ENCODE measurements around the gene PSG3.
"Not testable (repeated sequence)": the region's sequence is repeated elsewhere in the genome, so short reads cannot be mapped to it uniquely, and the experiment has no call there.

PSG3 gene

DNA sequence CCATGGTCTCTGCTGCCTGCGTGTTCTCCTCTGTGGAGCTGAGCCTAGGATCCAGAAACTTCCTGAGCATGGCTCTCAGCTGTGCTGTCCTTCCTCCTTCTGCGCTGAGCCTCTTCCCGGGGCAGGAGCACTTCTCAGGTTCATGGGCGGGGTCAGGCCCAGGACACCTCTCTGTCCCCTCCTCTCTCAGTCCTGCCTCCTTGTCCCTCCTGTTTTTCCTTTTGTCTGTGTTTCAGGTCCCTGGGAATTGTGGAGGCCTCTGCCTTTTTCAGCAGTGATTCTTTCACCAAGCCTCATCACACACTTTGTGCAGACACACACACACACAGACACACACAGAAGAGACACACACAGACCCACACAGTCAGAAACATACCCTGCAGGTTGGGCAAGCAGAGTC is at the start of gene PSG3:
TSS of gene PSG3 (minus strand) at position 101 of the 400 bp plus-strand sequence. CDS start at position 4, 97 bp downstream.
- not testable (repeated sequence) for DNase-seq (ENCODE audit: low spot score)

DNA sequence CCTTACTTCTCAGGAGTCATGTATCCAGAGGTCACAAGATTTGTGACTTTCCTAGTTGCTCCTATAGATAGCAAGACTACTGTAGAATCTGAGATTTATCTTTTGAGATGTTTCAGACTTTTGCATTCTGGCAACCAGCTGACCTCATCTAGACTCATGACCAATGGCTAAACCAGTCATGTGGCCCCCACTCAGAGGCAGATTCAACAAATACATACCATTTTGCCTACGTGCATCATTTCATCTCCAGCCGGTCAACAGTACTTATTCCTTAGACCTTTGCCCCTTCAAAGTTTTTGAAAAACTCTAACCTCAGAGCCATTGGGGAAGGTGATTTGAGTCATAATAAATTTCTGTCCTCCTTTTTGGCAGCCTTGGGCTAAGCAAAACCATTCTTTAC is 48.5 kb upstream of the PSG3 start:
- not testable (repeated sequence) for DNase-seq (ENCODE audit: low spot score)

DNA sequence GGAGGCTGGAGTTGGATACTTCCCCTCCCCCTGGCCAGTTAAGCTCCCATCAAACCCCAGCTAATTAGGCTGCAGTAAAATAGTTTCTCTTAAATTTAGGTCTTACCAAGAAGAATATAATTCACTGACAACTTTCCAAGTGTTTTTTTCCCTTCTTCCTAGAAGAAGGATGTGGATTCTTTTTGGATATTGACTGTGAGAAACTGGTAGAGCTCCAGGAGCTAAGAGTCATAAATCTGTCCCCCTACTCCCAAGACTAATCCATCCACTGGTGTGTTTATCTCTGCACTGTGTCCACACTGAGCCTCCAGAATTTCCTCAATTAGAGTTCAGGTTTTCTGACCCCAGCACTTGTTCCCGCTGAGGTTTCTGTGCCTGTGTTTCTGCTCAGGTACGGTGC is 47.5 kb upstream of the PSG3 start:
- DNase-seq (ENCODE audit: low spot score) = not testable (repeated sequence)

DNA sequence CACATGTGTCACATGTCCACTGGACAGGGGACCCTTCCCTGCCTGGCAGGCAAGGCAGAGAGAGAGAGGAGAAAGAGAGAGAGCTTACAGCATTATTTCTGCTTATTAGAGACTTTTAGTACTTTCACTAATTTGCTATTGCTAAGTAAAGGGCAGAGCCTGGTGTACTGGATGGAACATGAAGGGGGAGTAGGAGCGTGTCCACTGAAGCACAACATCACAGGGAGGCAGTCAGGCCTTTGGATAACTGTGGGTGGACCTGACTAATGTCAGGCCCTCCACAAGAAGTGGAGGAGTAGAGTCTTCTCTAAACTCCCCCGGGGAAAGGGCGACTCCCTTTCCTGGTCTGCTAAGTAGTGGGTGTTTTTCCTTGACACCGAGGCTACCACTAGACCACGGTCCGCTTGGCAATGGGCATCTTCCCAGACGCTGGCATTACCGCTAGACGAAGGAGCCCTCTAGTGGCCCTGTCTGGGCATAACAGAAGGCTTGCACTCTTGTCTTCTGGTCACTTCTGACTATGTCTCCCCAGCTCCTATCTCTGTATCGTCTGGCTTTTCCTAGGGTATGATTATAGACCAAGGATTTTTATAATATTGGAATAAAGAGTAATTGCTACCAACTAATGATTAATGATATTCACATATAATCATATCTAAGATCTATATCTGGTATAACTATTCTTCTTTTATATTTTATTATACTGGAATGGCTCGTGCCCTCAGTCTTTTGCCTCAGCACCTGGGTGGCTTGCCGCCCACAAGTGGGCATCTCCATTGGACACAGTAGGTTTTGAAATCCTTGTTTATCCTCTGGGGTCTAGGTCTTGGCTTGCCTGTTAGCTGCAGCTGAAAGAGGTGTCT is 36.7 kb upstream of the PSG3 start:
- DNase-seq (ENCODE audit: low spot score) = peak; percentile 12

DNA sequence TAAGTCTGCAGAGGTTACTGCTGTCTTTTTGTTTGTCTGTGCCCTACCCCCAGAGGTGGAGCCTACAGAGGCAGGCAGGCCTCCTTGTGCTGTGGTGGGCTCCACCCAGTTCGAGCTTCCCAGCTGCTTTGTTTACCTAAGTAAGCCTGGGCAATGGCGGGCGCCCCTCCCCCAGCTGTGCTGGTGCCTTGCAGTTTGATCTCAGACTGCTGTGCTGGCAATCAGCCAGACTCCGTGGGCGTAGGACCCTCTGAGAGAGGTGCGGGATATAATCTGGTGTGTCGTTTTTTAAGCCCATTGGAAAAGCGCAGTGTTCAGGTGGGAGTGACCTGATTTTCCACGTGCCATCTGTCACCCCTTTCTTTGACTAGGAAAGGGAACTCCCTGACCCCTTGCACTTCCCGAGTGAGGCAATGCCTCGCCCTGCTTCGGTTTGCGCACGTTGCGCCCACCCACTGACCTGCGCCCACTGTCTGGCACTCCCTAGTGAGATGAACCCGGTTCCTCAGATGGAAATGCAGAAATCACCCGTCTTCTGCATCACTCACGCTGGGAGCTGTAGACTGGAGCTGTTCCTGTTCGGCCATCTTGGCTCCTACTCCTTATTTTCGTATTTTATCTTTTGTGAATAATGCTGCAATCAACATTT is 34.4 kb upstream of the PSG3 start:
- DNase-seq (ENCODE audit: low spot score) = not testable (repeated sequence)

DNA sequence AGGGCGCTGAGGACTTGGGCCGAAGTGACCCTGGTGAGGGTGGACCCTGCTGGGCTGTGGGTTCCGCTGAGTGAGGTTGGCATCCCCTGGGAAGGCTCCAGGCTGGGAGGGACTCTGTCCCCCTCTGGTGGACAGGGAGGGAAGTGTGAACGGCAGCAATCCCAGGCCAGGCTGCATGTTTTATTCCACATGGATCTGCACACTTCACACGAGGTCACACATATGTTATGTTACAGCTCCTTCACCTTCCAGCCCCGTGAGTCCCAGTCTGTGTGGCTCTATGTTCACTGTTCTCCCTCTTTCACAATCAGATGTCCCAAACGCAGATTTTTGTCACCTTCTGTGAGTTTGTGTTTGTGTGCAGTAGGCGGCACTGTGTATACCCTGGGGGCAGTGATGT is 27.0 kb upstream of the PSG3 start:
- DNase-seq (ENCODE audit: low spot score) = not testable (repeated sequence)

DNA sequence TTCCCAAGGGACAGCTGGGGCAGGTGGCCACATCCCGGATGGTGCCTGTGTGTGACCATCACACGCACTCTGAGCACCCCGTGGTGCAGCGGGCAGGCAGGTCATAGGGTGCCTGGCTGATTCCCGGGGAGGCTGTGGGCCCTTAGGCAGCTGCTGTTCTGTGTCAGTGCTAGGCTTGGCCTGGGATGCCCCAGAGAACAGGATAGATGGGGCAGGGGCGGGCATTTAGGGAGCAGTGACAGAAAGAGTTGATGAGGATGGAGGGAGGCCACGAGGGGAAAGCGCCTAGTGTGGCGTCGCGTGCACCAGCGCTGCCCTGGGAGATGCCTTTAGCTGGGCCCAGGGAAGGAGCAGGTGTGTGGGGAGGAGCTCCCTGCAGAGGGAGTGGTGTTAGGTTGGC is 26.6 kb upstream of the PSG3 start:
- not testable (repeated sequence) for DNase-seq (ENCODE audit: low spot score)

DNA sequence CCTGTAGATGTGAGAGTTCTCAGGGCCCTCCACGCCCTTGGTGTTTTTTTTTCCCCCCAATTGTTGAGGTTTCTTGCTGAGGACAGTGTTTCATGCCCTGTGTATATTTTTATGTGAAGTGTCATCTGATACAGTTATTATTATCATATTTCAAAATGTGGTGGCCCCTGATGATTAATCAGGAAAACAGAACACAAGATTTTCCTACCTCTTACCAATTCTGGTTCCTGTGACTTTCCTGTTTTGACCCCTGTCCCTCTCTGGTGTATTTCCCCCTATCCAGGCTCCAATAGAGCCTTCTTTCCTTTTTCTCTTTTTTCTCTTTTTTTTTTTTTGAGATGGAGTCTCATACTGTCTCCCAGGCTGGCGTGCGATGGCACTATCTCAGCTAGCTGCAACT is 24.6 kb upstream of the PSG3 start:
- DNase-seq (ENCODE audit: low spot score) = no peak

DNA sequence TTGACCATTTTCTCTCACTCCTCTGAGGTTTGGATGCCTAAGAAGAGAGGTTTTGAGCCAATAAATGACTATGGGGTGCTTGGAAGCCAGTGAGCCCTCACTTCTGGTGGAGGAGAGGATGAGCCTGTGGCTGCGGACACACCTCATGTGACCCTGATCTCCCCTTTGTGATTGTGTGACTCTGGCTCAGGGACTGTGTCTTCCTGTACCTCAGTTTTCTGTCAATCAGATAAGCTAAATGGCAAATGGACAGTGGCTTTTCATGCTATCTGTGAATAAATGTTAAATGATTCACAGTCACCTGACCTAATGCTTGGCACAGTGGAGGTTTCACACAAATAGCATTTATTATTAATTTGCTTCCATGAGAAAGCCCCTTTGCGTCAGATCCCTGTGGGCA is 22.5 kb upstream of the PSG3 start:
- DNase-seq (ENCODE audit: low spot score) = no peak

DNA sequence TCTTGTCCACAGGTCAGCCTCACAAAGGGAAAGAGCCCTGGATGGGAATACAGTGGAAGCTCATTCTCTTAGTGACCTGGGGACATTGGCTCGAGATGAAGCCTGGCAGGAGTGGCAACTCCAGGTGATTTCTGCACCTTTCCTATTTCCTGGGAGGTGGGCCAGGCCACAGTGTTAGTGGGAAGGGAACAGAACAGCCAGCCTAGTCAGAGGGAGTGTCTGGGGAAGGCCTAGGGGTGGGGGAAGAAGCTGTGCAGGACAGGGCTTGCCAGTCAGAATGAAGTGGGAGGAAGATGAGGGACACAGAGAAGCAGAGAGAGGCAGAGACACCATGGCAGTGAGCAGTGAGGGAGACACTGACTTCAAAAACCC is 21.6 kb upstream of the PSG3 start:
- DNase-seq (ENCODE audit: low spot score) = not testable (repeated sequence)

DNA sequence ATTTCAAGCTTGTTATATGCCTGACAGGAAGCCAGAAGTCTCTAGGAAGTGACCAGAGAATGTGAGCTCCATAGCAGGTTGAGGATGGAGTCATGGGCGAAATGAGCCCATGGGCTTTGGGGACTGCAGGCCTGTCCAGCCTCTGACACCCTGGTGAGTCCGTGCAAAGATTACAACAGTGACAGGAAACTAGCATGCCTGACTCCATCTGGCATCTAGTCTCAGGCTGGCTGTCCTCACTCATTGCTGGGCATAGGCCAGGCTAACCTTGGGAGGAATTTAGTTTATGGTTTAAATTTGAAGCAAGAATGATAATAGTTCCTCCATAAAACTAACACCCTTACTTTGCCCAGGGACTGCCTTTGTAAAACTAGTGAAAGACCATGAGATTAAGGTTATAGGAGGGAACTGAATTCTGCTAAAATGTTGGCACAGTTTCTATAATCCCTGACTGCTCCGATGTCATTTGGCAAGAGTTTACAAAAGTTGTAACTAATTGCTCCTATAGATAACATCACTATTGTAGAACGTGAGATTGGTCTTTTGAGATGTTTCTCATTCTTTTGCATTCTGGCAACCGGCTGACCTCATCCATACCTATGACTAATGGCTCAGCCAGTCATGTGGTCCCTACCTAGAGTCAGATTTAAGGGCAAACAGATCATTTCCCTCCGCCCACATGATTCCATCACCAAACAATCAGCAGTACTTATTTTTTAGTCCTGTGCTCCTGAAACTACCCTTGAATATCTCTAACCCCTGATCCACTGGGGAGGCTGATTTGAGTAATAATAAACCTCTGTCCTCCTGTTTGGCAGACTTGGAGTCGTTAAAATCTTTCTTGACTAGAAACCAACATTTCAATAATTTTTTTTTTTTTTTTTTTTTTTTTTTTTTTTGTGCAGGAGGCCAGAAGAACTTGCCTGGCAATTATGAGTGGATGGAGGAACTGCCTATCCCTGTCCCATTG is 21.0 kb upstream of the PSG3 start:
- not testable (repeated sequence) for DNase-seq (ENCODE audit: low spot score)

DNA sequence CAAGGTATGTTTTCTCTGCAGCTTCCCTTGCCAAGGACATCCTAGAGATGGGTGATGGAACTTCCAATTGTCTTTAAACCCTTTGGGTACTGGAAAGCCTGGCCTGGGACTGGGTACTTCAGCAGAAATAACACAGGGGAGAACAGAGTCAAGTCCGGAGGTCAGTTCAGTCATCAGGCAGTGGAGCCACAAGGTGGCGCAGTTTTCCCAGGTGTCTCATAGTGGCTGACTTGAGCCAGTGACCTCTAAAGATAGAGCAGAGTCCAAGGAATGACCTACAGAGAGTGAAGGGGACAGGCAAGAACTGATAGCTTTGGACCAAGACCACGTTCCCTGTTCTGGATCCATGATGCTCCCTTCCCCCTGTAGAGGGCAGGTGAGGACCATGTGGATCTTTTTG is 18.4 kb upstream of the PSG3 start:
- not testable (repeated sequence) for DNase-seq (ENCODE audit: low spot score)

DNA sequence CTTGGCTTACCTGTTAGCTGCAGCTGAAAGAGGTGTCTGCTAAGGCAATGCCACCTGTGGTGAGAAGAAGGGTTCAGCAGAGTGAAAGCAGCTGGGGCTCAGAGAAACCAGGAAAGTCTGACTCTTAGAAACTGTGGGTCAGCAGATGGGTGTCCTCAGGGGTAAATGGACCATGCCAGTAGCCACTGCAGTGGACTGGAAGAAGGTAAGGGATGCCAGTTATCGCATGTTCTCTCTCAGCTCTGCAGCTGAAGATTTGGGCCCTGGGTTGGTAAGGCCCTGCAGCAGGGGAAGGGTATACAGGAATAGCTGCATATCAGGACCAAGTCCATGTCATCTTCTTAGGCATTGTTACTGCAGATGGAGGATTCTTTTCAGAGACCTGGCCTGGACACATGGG is 12.0 kb upstream of the PSG3 start:
- DNase-seq (ENCODE audit: low spot score) = not testable (repeated sequence)

DNA sequence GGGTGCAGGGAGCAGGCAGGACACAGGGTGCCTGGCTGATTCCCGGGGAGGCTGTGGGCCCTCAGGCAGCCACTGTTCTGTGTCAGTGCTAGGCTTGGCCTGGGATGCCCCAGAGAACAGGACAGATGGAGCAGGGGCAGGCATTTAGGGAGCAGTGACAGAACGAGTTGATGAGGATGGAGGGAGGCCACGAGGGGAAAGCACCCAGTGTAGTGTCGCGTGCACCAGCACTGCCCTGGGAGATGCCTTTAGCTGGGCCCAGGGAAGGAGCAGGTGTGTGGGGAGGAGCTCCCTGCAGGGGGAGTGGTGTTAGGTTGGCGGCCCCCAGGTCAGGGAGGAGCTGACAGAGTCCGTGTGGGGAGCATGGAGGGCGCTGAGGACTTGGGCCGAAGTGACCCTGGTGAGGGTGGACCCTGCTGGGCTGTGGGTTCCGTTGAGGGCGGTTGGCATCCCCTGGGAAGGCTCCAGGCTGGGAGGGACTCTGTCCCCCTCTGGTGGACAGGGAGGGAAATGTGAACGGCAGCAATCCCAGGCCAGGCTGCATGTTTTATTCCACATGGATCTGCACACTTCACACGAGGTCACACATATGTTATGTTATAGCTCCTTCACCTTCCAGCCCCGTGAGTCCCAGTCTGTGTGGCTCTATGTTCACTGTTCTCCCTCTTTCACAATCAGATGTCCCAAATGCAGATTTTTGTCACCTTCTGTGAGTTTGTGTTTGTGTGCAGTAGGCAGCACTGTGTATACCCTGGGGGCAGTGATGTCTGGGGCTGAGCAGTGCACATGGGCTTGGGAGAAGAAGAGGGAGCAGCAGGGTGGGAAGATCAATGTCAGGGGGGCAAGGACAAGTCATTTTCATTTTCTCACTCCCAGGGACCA is 1.7 kb upstream of the PSG3 start:
- DNase-seq (ENCODE audit: low spot score) = not testable (repeated sequence)

DNA sequence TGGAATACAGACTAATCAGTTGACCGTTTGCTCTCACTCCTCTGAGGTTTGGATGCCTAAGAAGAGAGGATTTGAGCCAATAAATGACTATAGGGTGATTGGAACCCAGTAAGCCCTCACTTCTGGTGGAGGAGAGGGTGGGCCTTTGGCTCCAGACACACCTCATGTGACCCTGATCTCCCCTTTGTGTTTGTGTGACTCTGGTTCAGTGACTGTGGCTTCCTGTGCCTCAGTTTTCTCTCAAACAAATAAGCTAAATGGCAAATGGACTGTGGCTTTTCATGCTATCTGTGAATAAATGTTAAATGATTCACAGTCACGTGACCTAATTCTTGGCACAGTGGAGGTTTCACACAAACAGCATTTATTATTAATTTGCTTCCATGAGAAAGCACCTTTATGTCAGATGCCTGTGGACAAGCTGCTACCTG is 2.7 kb downstream of the PSG3 start:
- DNase-seq (ENCODE audit: low spot score) = not testable (repeated sequence)

DNA sequence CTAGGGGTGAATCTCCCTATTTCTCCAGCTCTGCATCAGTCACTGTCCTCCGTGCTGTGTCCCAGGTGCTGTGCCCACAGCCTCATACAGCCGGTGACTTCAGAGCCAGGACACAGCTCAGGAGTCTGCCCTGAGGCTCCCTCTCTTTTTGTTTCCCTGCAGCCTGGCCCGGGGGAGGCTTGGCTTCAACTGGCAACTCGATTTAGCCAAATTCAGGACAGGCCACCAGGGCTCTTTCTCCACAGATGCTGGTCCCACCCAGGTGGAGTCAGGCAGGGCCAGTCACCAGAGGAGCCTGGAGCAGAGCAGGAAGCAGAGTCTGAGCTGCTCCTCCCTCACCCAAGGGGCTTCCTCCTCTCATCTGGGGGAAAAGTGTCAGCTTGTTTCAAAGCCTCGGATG is 11.9 kb downstream of the PSG3 start:
- not testable (repeated sequence) for DNase-seq (ENCODE audit: low spot score)

DNA sequence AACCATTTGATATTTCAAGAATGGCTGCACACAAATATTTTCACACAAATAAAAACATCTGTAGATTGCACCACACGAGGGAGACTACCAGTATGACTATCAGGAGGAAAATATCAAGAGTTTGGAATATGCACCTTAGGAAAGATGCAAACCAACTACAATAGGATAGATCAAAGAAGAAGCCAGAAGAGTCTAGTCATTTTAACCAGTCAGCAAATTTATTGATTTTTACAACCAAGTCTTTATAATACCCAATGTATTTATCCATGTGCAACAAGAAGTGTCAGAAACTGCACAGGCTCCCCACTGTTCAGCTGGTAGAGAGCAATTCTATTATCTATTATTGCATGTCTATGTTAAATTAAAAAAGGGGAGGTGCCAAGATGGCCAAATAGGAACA is 26.3 kb downstream of the PSG3 start:
- DNase-seq (ENCODE audit: low spot score) = not testable (repeated sequence)

DNA sequence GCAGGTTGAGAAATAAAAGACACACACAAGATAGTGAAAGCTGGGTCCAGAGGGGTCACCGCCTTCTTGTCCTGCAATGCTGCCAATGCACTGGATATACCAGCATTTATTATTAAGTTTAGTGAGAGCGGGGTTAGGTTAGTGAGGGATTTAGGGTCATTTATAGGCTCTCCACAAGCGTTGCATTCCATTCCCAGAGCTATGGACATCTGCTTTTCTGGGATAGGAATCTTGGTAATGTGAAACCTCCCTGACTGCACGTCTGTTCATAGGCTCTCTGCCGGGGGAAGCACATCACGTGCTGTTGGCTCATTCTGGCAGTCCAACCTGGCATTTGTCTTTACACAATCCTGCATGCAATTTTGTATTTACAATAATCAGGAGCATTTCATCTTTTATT is 27.5 kb downstream of the PSG3 start:
- not testable (repeated sequence) for DNase-seq (ENCODE audit: low spot score)

DNA sequence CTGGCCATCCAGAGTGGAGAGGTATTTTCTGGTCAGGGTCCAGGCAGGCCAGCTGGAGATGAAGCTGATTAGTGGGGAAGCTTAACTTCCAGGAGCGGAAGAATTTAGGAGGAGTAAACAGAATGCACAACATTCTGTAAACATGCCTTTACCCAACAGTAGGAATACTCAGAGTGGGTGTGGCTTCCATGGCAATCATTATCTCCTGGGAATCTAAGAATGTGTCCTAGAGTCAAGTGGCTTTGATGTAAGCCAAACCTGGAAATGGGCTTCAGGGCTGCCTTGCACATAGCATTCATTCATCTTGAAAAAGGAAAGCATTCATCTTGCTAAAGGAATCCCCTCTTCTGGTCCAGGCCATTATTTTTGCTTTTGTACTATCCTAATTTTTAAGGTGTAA is 29.3 kb downstream of the PSG3 start:
- not testable (repeated sequence) for DNase-seq (ENCODE audit: low spot score)

DNA sequence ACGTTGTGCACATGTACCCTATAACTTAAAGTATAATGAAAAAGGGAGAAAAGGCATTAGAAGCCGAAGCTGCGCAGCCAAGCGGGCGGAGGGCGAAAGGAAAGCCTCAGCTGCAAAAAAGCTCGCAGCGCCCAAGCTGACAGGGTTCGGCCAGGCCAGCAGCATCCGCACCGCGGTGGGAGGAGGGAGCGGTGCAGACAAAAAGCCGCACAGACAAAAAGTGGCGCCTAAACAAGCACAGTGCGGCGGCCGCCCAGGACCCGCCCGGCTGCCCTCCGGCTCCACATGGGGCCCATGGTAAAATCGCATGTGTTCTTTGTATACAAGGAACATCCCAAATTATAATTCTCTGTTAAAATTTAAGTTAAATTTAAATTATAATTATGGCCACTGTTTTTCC is 42.4 kb downstream of the PSG3 start:
- DNase-seq (ENCODE audit: low spot score) = no peak

DNA sequence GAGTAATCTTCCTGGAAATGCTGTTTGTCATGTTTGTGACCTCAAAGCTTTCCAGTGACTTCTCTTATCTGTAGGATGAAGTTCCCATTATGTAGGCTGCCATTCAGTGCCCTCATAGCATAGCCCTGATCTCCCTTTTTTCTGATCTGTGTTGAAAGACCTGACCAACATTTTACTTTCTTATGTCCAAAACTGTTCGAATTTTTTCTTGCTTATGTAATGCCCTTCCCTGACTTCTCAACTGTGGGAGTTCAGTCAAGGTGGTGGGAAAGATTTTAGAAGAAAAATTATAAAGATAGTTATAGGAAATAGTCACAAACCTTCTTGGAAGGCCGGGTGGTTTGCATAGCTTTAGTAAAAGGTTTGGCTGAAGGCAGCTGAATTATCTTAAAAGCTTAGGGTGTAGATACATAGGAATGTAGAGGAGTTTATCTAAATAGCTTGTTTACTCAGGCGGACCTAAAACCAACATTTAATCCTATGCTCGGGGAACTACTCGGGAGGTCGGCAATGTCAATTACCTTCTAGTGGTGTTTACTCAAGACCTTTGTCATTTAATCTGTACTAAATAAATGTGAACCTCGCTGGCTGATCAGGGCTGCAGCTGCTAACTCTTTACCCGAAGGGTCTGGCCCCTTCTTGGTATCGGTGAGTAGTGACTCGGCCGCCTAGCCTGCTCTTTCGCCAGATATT is 44.3 kb downstream of the PSG3 start:
- no peak for DNase-seq (ENCODE audit: low spot score)

Measured in hematopoietic multipotent progenitor cell treated with erythropoietin and hydrocortisone succinate and interleukin-3 and kit ligand, for 17 days (in vitro differentiated cells).